Astrocyte (in vitro differentiated cells and primary cell): ENCODE measurements around the gene ICE1.

ENCODE experiments used
- EZH2 ChIP-seq: IDR thresholded peaks from 2 replicates; pipeline ENCODE4 v1.6.1; 2012; ENCODE audit warnings: mild to moderate bottlenecking, low read length, inconsistent platforms; ENCODE audit not compliant: insufficient read depth
- TF ChIP-seq, protein P1 (sequence below): IDR thresholded peaks from 2 replicates; pipeline ENCODE4 v1.5.1; 2011; ENCODE audit warnings: low read depth, mild to moderate bottlenecking, inconsistent platforms, low read length, moderate library complexity; ENCODE audit not compliant: insufficient read depth

DNA sequence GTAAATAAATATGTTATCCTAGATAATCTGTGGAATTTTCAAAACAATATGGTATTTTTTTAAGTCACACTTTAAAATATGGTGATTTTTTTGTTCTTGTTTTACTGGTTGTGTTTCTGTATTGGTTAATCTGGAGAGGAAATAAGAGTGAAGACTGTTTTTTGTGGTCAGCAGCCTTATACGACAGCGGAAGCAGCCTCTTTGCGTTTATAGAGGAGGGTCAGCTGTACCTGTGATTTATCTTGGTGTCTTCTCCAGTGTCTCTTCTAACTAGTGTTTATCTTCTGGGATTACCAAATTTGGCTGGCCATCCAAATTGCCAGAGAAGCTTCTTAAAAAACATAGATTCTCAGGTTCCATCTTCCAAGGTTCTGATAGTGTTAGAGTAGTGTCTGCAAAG lies 58.7 kb downstream of the ICE1 start:
- TF ChIP-seq, protein P1, sequence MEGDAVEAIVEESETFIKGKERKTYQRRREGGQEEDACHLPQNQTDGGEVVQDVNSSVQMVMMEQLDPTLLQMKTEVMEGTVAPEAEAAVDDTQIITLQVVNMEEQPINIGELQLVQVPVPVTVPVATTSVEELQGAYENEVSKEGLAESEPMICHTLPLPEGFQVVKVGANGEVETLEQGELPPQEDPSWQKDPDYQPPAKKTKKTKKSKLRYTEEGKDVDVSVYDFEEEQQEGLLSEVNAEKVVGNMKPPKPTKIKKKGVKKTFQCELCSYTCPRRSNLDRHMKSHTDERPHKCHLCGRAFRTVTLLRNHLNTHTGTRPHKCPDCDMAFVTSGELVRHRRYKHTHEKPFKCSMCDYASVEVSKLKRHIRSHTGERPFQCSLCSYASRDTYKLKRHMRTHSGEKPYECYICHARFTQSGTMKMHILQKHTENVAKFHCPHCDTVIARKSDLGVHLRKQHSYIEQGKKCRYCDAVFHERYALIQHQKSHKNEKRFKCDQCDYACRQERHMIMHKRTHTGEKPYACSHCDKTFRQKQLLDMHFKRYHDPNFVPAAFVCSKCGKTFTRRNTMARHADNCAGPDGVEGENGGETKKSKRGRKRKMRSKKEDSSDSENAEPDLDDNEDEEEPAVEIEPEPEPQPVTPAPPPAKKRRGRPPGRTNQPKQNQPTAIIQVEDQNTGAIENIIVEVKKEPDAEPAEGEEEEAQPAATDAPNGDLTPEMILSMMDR = no peak
- no peak for TF ChIP-seq EZH2
